ENCODE data around the gene OR7C1. TPM values are rescaled to one million over a fixed set of nuclear protein-coding genes. Genes with fewer than 3 reads are reported as not detected.

The OR7C1 gene
- total and polyA plus RNA-seq, 2 of the 13 experiments (the other 11 are each of a cell fraction or from before 2014, with no cell fraction given), result not detected

GRCh38 chr19:14770136-14770535 lies 64.8 kb downstream of the OR7C1 start:
- WGBS (ENCODE audit: low lambda C conversion rate), result 18% methylated on average over 4 of the region's 5 CpGs
- peaks cover 0 to under 1% of the 10 kb centered on the region in 2 experiments; a peak in 1 of 5 replicates for H3K27me3 ChIP-seq (ENCODE audit: control insufficient read depth in 1 of 2, insufficient read depth in 2 of 2, low read length in 2 of 2)
- H4K20me1 ChIP-seq (ENCODE audit: insufficient read depth, low read length), result no peaks in the 10 kb centered on the region
- ATAC-seq (no peak), FAIRE-seq (no peak), DNase-seq (ENCODE audit: low spot score) (no peak)
- no peak overlapping the region for H3K27ac ChIP-seq (ENCODE audit: extremely low read length, insufficient read depth, low read length)
- no TSS peak for BruUV-seq (replicated peaks)
- CTCF ChIA-PET (ENCODE audit: low intra/inter-chr PET ratio, low total read pairs), result no interaction called here
- no peak overlapping the region for H2AFZ ChIP-seq (ENCODE audit: low read length)
- H3K4me1 ChIP-seq (ENCODE audit: insufficient read depth, low read length), result no peaks in the 10 kb centered on the region
- in situ Hi-C loops (cut with HindIII; ENCODE audit: extremely low pct_ligation_motif_present, low pct_unique_long_range_greater_than_20kb), result no loop called here
- H3K9ac ChIP-seq (ENCODE audit: insufficient read depth, low read depth, low read length), result no peak overlapping the region
- H3K79me2 ChIP-seq (ENCODE audit: insufficient read depth, low read length), result no peaks in the 10 kb centered on the region
- H3K4me2 ChIP-seq (ENCODE audit: low read depth, low read length), result no peak overlapping the region
- no peaks in the 10 kb centered on the region for H3K9me3 ChIP-seq (ENCODE audit: low read length)
- intact Hi-C loops (cut with micrococcal nuclease; ENCODE audit: unreplicated experiment), result no loop called here
- no peak overlapping the region for H3K4me3 ChIP-seq (replicated peaks in 1 of 3; ENCODE audit: insufficient read depth in 1 of 3, low read depth in 2 of 3, low read length in 3 of 3)
- H3K36me3 ChIP-seq (replicated peaks in 1 of 2; ENCODE audit: control insufficient read depth in 1 of 2, insufficient read depth in 2 of 2, low read length in 2 of 2), result no peaks in the 10 kb centered on the region
- TF ChIP-seq GABPA (IDR thresholded peaks at IDR 0.05; ENCODE audit: low read depth, low read length) (no peak), GABPA (CRISPR knock-in tag; IDR thresholded peaks at IDR 0.05; ENCODE audit: low read depth) (no peak), ZNF503 (CRISPR knock-in tag; IDR thresholded peaks at IDR 0.05) (no peak), U2AF1 (optimal IDR thresholded peaks at IDR 0.05; ENCODE audit: low read depth, low read length) (no peak), HNRNPK (IDR thresholded peaks at IDR 0.05; ENCODE audit: low read depth, low read length, poor library complexity, severe bottlenecking) (no peak), ZNF552 (CRISPR knock-in tag; IDR thresholded peaks at IDR 0.05; ENCODE audit: borderline replicate concordance) (no peak), RFX3 (CRISPR knock-in tag; IDR thresholded peaks at IDR 0.05) (no peak), ZNF44 (CRISPR knock-in tag; IDR thresholded peaks at IDR 0.05) (no peak), GZF1 (CRISPR knock-in tag; IDR thresholded peaks at IDR 0.05) (no peak), ZFX (CRISPR knock-in tag; IDR thresholded peaks at IDR 0.05; ENCODE audit: low read depth) (no peak), ATF7-NPFF (CRISPR knock-in tag; IDR thresholded peaks at IDR 0.05; ENCODE audit: low read depth) (no peak)
- TF ChIP-seq, protein P1, sequence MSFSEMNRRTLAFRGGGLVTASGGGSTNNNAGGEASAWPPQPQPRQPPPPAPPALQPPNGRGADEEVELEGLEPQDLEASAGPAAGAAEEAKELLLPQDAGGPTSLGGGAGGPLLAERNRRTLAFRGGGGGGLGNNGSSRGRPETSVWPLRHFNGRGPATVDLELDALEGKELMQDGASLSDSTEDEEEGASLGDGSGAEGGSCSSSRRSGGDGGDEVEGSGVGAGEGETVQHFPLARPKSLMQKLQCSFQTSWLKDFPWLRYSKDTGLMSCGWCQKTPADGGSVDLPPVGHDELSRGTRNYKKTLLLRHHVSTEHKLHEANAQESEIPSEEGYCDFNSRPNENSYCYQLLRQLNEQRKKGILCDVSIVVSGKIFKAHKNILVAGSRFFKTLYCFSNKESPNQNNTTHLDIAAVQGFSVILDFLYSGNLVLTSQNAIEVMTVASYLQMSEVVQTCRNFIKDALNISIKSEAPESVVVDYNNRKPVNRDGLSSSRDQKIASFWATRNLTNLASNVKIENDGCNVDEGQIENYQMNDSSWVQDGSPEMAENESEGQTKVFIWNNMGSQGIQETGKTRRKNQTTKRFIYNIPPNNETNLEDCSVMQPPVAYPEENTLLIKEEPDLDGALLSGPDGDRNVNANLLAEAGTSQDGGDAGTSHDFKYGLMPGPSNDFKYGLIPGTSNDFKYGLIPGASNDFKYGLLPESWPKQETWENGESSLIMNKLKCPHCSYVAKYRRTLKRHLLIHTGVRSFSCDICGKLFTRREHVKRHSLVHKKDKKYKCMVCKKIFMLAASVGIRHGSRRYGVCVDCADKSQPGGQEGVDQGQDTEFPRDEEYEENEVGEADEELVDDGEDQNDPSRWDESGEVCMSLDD (CRISPR knock-in tag; IDR thresholded peaks at IDR 0.05; ENCODE audit: borderline replicate concordance), result no peak
- POLR2A ChIA-PET, result no interaction called here
